HepG2 (cell line): ENCODE measurements around the gene TCF25. TPM values are rescaled to one million over a fixed set of nuclear protein-coding genes. Genes with fewer than 3 reads are reported as not detected.
A peak's percentile ranks its signal among the peaks of the same experiment; 100 is the strongest.

Experiments
- CBX2 ChIP-seq, 2 experiments: fragments of 200-600 bp in 1 of 2; sonication (generic); formaldehyde crosslinking in 1 of 2; IDR thresholded peaks; 2 replicates each; pipeline versions ENCODE4 v1.7.0 to v1.8.1; 2018 to 2022; ENCODE audit warnings: low read depth in 2 of 2, low read length in 1 of 2, mild to moderate bottlenecking in 1 of 2, missing genetic modification reagents in 1 of 2
- EEA1 ChIP-seq: sonication (generic); formaldehyde crosslinking; IDR thresholded peaks from 2 replicates; pipeline ENCODE4 v1.5.1; 2020; ENCODE audit warnings: mild to moderate bottlenecking, missing genetic modification reagents, borderline replicate concordance
- ESRRA ChIP-seq: sonication (generic); formaldehyde crosslinking; IDR thresholded peaks from 2 replicates; pipeline ENCODE4 v1.5.1; 2020; ENCODE audit warnings: mild to moderate bottlenecking, low read depth, missing genetic modification reagents
- FOXA1 ChIP-seq, 2 experiments: fragments of 450-650 bp in 1 of 2; sonication (generic) in 1 of 2; formaldehyde crosslinking in 1 of 2; IDR thresholded peaks; 2 replicates each; pipeline versions ENCODE4 v1.4.0 to v1.6.1; 2016 to 2020; ENCODE audit warnings: missing genetic modification reagents in 1 of 2
- FOXK1 ChIP-seq: sonication (generic); formaldehyde crosslinking; IDR thresholded peaks from 2 replicates; pipeline ENCODE4 v1.4.0; 2020; ENCODE audit warnings: low read depth, missing genetic modification reagents, borderline replicate concordance
- MAFG ChIP-seq: sonication (generic); formaldehyde crosslinking; IDR thresholded peaks from 2 replicates; pipeline ENCODE4 v1.5.1; 2020; ENCODE audit warnings: mild to moderate bottlenecking, missing genetic modification reagents
- NFYB ChIP-seq: sonication (generic); formaldehyde crosslinking; IDR thresholded peaks from 2 replicates; pipeline ENCODE4 v1.4.0; 2020; ENCODE audit warnings: missing genetic modification reagents
- PHF5A ChIP-seq: IDR thresholded peaks from one replicate; pipeline ENCODE4 v1.6.1; 2018; ENCODE audit warnings: low read depth, missing genetic modification reagents; ENCODE audit not compliant: unreplicated experiment
- RBFOX2 ChIP-seq: fragments of 200-400 bp; formaldehyde crosslinking; IDR thresholded peaks from 2 replicates; pipeline ENCODE4 v1.6.1; 2017; ENCODE audit warnings: low read depth, mild to moderate bottlenecking, low read length
- SAFB2 ChIP-seq: sonication (generic); formaldehyde crosslinking; IDR thresholded peaks from 2 replicates; pipeline ENCODE4 v1.5.1; 2020; ENCODE audit warnings: missing genetic modification reagents, low read depth, mild to moderate bottlenecking, borderline replicate concordance
- STAG1 ChIP-seq: sonication (generic); formaldehyde crosslinking; IDR thresholded peaks from 2 replicates; pipeline ENCODE4 v1.4.0; 2020; ENCODE audit warnings: missing genetic modification reagents
- THRA ChIP-seq: sonication (generic); formaldehyde crosslinking; IDR thresholded peaks from 2 replicates; pipeline ENCODE4 v1.4.0; 2020; ENCODE audit warnings: missing genetic modification reagents, borderline replicate concordance
- TMF1 ChIP-seq: sonication (generic); formaldehyde crosslinking; IDR thresholded peaks from 2 replicates; pipeline ENCODE4 v1.8.1; 2022; ENCODE audit warnings: low read depth, missing genetic modification reagents
- ZNF24 ChIP-seq: fragments of 450-650 bp; IDR thresholded peaks from 2 replicates; pipeline ENCODE4 v1.6.1; 2017; ENCODE audit warnings: antibody characterized with exemption, mild to moderate bottlenecking
- ZNF343 ChIP-seq: sonication (generic); formaldehyde crosslinking; IDR thresholded peaks from 2 replicates; pipeline ENCODE4 v1.4.0; 2020; ENCODE audit warnings: mild to moderate bottlenecking, missing genetic modification reagents
- ZNF414 ChIP-seq: sonication (generic); formaldehyde crosslinking; IDR thresholded peaks from 2 replicates; pipeline ENCODE4 v1.5.0; 2020; ENCODE audit warnings: missing genetic modification reagents
- ZNF431 ChIP-seq: sonication (generic); formaldehyde crosslinking; IDR thresholded peaks from 2 replicates; pipeline ENCODE4 v1.9.0; 2022; ENCODE audit warnings: missing genetic modification reagents, low read depth, mild to moderate bottlenecking, borderline replicate concordance
- ZNF580 ChIP-seq: IDR thresholded peaks from 2 replicates; pipeline ENCODE4 v1.6.1; 2016; ENCODE audit warnings: low read depth, borderline replicate concordance
- polyA plus RNA-seq, 8 experiments: library from polyadenylated mRNA; depleted of rRNA in 3 of 8; stranded (reverse) in 7 of 8; unstranded in 1 of 8; fragments of >200 nt; fragmentation: Illumina TruSeq in 4 of 8; extraction: Trizol in 4 of 8; gene quantifications; 2 replicates each; pipeline versions ENCODE4 v1.2.1 to v1.2.3, GENCODE V29; 2011 to 2016; ENCODE audit warnings: low read depth in 4 of 8, missing spikeins in 1 of 8, mixed read lengths in 1 of 8; ENCODE audit not compliant: insufficient read depth in 1 of 8
- total RNA-seq, 5 experiments: library from RNA; depleted of rRNA; stranded (reverse); fragments of >200 nt; fragmentation: Illumina TruSeq; extraction: Trizol; gene quantifications; 2 replicates each; pipeline ENCODE4 v1.2.3, GENCODE V29; 2016; ENCODE audit warnings: low read depth in 1 of 5
- TF ChIP-seq, protein P1 (sequence below): sonication (generic); formaldehyde crosslinking; IDR thresholded peaks from 2 replicates; pipeline ENCODE4 v1.5.0; 2020; ENCODE audit warnings: mild to moderate bottlenecking, low read depth, missing genetic modification reagents, borderline replicate concordance
- TF ChIP-seq, protein P2 (sequence below): sonication (generic); formaldehyde crosslinking; IDR thresholded peaks from 2 replicates; pipeline ENCODE4 v1.4.0; 2020; ENCODE audit warnings: missing genetic modification reagents, low read depth, mild to moderate bottlenecking, borderline replicate concordance
- TF ChIP-seq, protein P3 (sequence below): IDR thresholded peaks from 2 replicates; pipeline ENCODE4 v1.6.1; 2012; ENCODE audit warnings: inconsistent platforms

TCF25 gene
- total and polyA plus RNA-seq, 2 of the 13 experiments (the other 11 are each of a cell fraction or from before 2014, with no cell fraction given), result 138 to 206 TPM

DNA sequence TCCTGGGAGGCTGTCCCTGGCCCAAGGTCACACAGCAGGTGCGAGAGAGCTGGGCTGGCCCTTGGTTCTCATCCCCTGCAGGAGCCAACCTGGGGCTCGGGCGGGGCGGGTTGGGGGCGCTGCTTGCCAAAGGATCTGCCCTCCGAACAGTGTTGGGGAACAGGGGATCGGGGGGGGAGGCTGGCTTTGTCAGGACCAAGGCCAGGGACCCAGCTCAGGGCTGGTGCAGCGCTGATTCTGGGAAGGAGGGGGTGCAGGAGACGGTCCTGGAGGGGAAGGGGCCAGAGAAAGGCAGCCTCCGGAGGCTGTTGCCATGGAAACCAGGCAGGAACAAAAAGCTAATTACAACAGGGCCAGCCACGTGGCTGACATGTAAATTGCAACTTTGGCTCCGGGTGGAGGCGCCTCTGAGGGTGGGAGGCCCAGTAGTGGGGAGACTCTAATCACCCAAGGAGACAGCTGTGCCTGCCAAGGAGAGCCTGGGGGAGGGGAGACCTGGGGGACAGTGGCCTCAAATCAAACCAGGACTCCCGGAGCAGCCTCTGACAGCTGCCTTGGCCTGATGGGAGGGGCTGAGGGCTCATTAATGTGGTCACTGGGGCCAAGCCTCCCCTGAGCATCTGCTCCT is 51.0 kb downstream of the TCF25 start (continued):
- TF ChIP-seq, protein P1, sequence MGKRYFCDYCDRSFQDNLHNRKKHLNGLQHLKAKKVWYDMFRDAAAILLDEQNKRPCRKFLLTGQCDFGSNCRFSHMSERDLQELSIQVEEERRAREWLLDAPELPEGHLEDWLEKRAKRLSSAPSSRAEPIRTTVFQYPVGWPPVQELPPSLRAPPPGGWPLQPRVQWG (CRISPR knock-in tag), result no peak
- TF ChIP-seq, protein P2, sequence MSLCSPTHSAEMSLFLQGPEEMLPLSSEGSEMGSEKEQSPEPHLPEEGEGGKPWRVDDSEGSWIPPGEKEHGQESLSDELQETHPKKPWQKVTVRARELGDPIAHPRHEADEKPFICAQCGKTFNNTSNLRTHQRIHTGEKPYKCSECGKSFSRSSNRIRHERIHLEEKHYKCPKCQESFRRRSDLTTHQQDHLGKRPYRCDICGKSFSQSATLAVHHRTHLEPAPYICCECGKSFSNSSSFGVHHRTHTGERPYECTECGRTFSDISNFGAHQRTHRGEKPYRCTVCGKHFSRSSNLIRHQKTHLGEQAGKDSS, result no peak
- TF ChIP-seq RBFOX2 (no peak), CBX2 (IDR thresholded peaks at IDR 0.05; ENCODE audit: low read depth, low read length) (no peak), CBX2 (CRISPR knock-in tag; IDR thresholded peaks at IDR 0.05; ENCODE audit: low read depth) (no peak), ZNF414 (CRISPR knock-in tag) (no peak), FOXK1 (0 out of 2 replicates have a peak, but pooled peaks have one; percentile 17), TMF1 (CRISPR knock-in tag) (no peak), FOXA1 (IDR thresholded peaks at IDR 0.05) (no peak), FOXA1 (CRISPR knock-in tag; IDR thresholded peaks at IDR 0.05) (0 out of 2 replicates have a peak, but pooled peaks have one; percentile 17), ZNF580 (CRISPR knock-in tag) (no peak), EEA1 (CRISPR knock-in tag) (no peak), PHF5A (CRISPR knock-in tag) (peak; percentile 6), ZNF24 (no peak), ESRRA (CRISPR knock-in tag) (no peak), STAG1 (CRISPR knock-in tag) (no peak), ZNF431 (CRISPR knock-in tag) (no peak), MAFG (CRISPR knock-in tag) (no peak), THRA (CRISPR knock-in tag) (no peak), NFYB (CRISPR knock-in tag) (no peak), ZNF343 (CRISPR knock-in tag) (no peak), SAFB2 (CRISPR knock-in tag) (no peak)
- TF ChIP-seq, protein P3, sequence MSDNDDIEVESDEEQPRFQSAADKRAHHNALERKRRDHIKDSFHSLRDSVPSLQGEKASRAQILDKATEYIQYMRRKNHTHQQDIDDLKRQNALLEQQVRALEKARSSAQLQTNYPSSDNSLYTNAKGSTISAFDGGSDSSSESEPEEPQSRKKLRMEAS, result no peak
